SK-N-SH (cell line): ENCODE data around the gene KCNB1. TPM values are rescaled to one million over a fixed set of nuclear protein-coding genes. Genes with fewer than 3 reads are reported as not detected.

Experiments used
- CTCF ChIA-PET: fragments of 300-600, 350-600 bp; formaldehyde crosslinking; extraction: SDS; loops from one replicate; lab custom pipeline; 2021; lab: Yijun Ruan, JAX
- POLR2A ChIA-PET: fragments of 350-600 bp; sonication (Branson Sonifier 250); formaldehyde crosslinking; extraction: SDS; loops from one replicate; lab custom pipeline; 2020; ENCODE audit warnings: antibody characterized with exemption, inconsistent platforms; lab: Yijun Ruan, JAX
- DNase-seq: peaks from one replicate; pipeline ENCODE4 v3.0.0; 2012
- H2AFZ ChIP-seq: fragments of 200-600 bp; sonication (generic); 2 replicates; pipeline ENCODE4 v1.8.1; 2016; ENCODE audit warnings: antibody characterized with exemption, mild to moderate bottlenecking, low read depth
- H3F3A ChIP-seq: fragments of 200-600 bp; sonication (generic); replicated peaks from 2 replicates; pipeline ENCODE3; 2016; ENCODE audit warnings: antibody characterized with exemption, mild to moderate bottlenecking; ENCODE audit not compliant: insufficient read depth
- H3K27ac ChIP-seq, 2 experiments: fragments of 200-500 bp in 1 of 2; fragments of 200-600 bp in 1 of 2; sonication (Bioruptor generic) in 1 of 2; sonication (generic), shearing (Covaris generic) in 1 of 2; 2 replicates each; pipeline versions ENCODE4 v1.5.1 to v1.6.1; 2014 to 2016; ENCODE audit warnings: low read depth in 2 of 2, inconsistent platforms in 1 of 2, low read length in 1 of 2, mild to moderate bottlenecking in 1 of 2, mixed read lengths in 1 of 2
- H3K27me3 ChIP-seq: fragments of 200-600 bp; sonication (generic), shearing (Covaris generic); 2 replicates; pipeline ENCODE4 v1.6.1; 2016; ENCODE audit warnings: mixed run types; ENCODE audit not compliant: insufficient read depth
- H3K36me3 ChIP-seq, 2 experiments: fragments of 200-500 bp in 1 of 2; fragments of 200-600 bp in 1 of 2; sonication (Bioruptor generic) in 1 of 2; sonication (generic) in 1 of 2; replicated peaks in 1 of 2; 2 replicates each; pipeline versions ENCODE3 to v1.5.1; 2014 to 2016; ENCODE audit warnings: low read length in 1 of 2, mild to moderate bottlenecking in 1 of 2; ENCODE audit not compliant: insufficient read depth in 2 of 2, control insufficient read depth in 1 of 2
- H3K4me1 ChIP-seq, 2 experiments: fragments of 200-500 bp in 1 of 2; fragments of 200-600 bp in 1 of 2; sonication (Bioruptor generic) in 1 of 2; sonication (generic), shearing (Covaris generic) in 1 of 2; 2 replicates each; pipeline versions ENCODE4 v1.5.1 to v1.6.1; 2014 to 2016; ENCODE audit warnings: low read depth in 1 of 2, low read length in 1 of 2, mixed run types in 1 of 2; ENCODE audit not compliant: insufficient read depth in 2 of 2, control insufficient read depth in 1 of 2
- H3K4me2 ChIP-seq: fragments of 200-600 bp; sonication (generic), shearing (Covaris generic); 2 replicates; pipeline ENCODE4 v1.6.1; 2017; ENCODE audit warnings: mixed run types
- H3K4me3 ChIP-seq, 2 experiments: fragments of 200-500 bp in 1 of 2; fragments of 200-600 bp in 1 of 2; sonication (Bioruptor generic) in 1 of 2; sonication (generic), shearing (Covaris generic) in 1 of 2; 2 replicates each; pipeline versions ENCODE4 v1.5.1 to v1.8.1; 2014 to 2016; ENCODE audit warnings: low read depth in 2 of 2, inconsistent platforms in 1 of 2, low read length in 1 of 2, mild to moderate bottlenecking in 1 of 2, mixed read lengths in 1 of 2, moderate library complexity in 1 of 2
- H3K79me2 ChIP-seq: fragments of 200-600 bp; sonication (generic); 2 replicates; pipeline ENCODE4 v1.8.1; 2017; ENCODE audit warnings: mild to moderate bottlenecking; ENCODE audit not compliant: insufficient read depth
- H3K9ac ChIP-seq: fragments of 200-600 bp; sonication (generic); 2 replicates; pipeline ENCODE4 v1.6.1; 2017; ENCODE audit warnings: mixed run types
- H3K9me2 ChIP-seq: fragments of 200-600 bp; sonication (generic); 2 replicates; pipeline ENCODE4 v1.6.1; 2017; ENCODE audit warnings: mixed run types
- H3K9me3 ChIP-seq: fragments of 200-600 bp; sonication (generic); 2 replicates; pipeline ENCODE4 v1.6.1; 2017; ENCODE audit warnings: mixed run types, mild to moderate bottlenecking, moderate library complexity
- H4K20me1 ChIP-seq: fragments of 200-600 bp; sonication (generic); 2 replicates; pipeline ENCODE4 v1.6.1; 2017; ENCODE audit warnings: mild to moderate bottlenecking, mixed run types; ENCODE audit not compliant: insufficient read depth
- CHD2 ChIP-seq: fragments of 150-350 bp; IDR thresholded peaks from 2 replicates; pipeline ENCODE4 v1.6.1; 2018; ENCODE audit warnings: low read length; ENCODE audit not compliant: partially characterized antibody
- EZH2phosphoT487 ChIP-seq: fragments of 200-600 bp; sonication (generic); IDR thresholded peaks from 2 replicates; pipeline ENCODE4 v1.6.1; 2017; ENCODE audit warnings: low read depth, mixed run types, mild to moderate bottlenecking, antibody characterized with exemption, moderate library complexity, borderline replicate concordance
- FOXM1 ChIP-seq: IDR thresholded peaks from 2 replicates; pipeline ENCODE4 v1.4.0; 2012; ENCODE audit warnings: low read depth, mild to moderate bottlenecking
- MEF2A ChIP-seq: IDR thresholded peaks from 2 replicates; pipeline ENCODE4 v1.4.0; 2012; ENCODE audit warnings: low read depth, borderline replicate concordance
- NRF1 ChIP-seq: IDR thresholded peaks from 2 replicates; pipeline ENCODE4 v1.6.1; 2012; ENCODE audit warnings: low read depth, mild to moderate bottlenecking, low read length
- PBX3 ChIP-seq: IDR thresholded peaks from 2 replicates; pipeline ENCODE4; 2012
- POLR2AphosphoS5 ChIP-seq: IDR thresholded peaks from 2 replicates; pipeline ENCODE4 v1.6.1; 2012; ENCODE audit warnings: low read depth, low read length
- RAD21 ChIP-seq: IDR thresholded peaks from 2 replicates; pipeline ENCODE4 v1.6.1; 2012; ENCODE audit warnings: mild to moderate bottlenecking, low read length
- SIN3A ChIP-seq: IDR thresholded peaks from 2 replicates; pipeline ENCODE4 v1.6.1; 2012; ENCODE audit warnings: low read depth, mild to moderate bottlenecking, low read length, moderate library complexity, borderline replicate concordance
- TAF1 ChIP-seq: IDR thresholded peaks from 2 replicates; pipeline ENCODE4 v1.6.1; 2012; ENCODE audit warnings: low read depth, mild to moderate bottlenecking, low read length, moderate library complexity, borderline replicate concordance
- YY1 ChIP-seq: IDR thresholded peaks from 2 replicates; pipeline ENCODE4 v1.4.0; 2012; ENCODE audit warnings: low read depth, mild to moderate bottlenecking
- ZBTB33 ChIP-seq: IDR thresholded peaks from 2 replicates; pipeline ENCODE4 v1.4.0; 2012; ENCODE audit warnings: low read depth, borderline replicate concordance
- WGBS: methylation state at CpG from one replicate; pipeline ENCODE4 v1.1.6; 2017; ENCODE audit warnings: low lambda C conversion rate; 5-methylcytosine and 5-hydroxymethylcytosine counted together
- polyA plus RNA-seq, 3 experiments: library from polyadenylated mRNA; depleted of rRNA; stranded (reverse); fragments of >200 nt; gene quantifications; 2 replicates each; pipeline ENCODE4 v1.2.3, GENCODE V29; 2012
- TF ChIP-seq, protein P1 (sequence below): IDR thresholded peaks from 2 replicates; pipeline ENCODE4 v1.6.1; 2012; ENCODE audit warnings: mild to moderate bottlenecking, low read depth, low read length, moderate library complexity
- TF ChIP-seq, protein P2 (sequence below): IDR thresholded peaks from 2 replicates; pipeline ENCODE4 v1.4.0; 2012; ENCODE audit warnings: low read depth
- TF ChIP-seq, protein P3 (sequence below): fragments of 200-600 bp; sonication (generic); IDR thresholded peaks from 2 replicates; pipeline ENCODE4 v1.6.1; 2017; ENCODE audit warnings: antibody characterized with exemption, mild to moderate bottlenecking, moderate library complexity

The KCNB1 gene
- polyA plus RNA-seq, 1 of the 3 experiments (the other 2 are of a cell fraction) = 0.82 TPM

DNA sequence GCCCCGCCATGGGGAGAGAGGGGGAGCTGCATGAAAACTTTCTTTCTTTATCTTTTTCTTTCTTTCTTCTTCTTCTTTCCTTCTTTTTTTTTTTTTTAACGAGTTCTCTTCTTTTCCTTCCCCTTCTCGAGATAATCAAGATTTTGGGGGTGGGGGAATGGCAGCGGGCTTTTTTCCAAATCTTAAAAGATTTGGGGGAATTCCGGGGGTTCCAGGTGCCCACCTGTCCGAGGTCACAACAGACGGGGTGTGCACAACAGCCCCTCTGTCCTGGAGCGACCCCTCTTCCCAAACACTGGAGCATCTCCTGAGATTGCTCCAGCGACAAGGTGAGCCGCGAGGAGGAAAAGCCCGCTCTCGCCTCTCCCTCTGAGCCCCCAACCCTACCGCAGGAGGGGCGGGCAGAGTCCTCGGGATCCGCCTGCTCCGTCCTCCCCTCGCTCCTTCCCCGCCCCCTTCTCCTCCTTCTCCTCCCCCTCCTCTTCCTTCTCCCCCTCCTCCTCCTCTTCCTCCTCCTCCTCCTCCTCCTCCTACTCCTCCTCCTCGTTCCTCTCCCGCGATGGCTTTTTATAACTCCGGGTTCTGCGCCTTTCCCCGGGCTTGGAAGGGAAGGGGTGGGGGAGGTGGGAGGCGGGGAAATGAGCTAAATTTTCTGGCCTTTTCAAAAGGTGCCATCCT lies 689 bp upstream of the KCNB1 start:
- Histone ChIP-seq H3K4me1 (peaks cover 0 to 13% of the 10 kb centered on the region in 2 experiments; a peak in 1 of 4 replicates), H3K36me3 (no peaks in the 10 kb centered on the region), H3F3A (no peaks in the 10 kb centered on the region), H3K79me2 (no peaks in the 10 kb centered on the region), H3K9me3 (no peaks in the 10 kb centered on the region), H3K4me3 (peak overlapping the region; percentile 57 to 65), H3K27ac (no peak overlapping the region; a peak in 1 of 4 replicates), H3K9ac (no peak overlapping the region), H3K9me2 (no peaks in the 10 kb centered on the region), H2AFZ (0 out of 2 replicates have a peak overlapping the region, but pooled peaks have one; percentile 63), H4K20me1 (no peaks in the 10 kb centered on the region), H3K4me2 (peak overlapping the region; percentile 85), H3K27me3 (peaks cover 26% of the 10 kb centered on the region; the same call in 1 of the 2 replicates)
- POLR2A ChIA-PET = interaction anchor here (1.0 kb wide), 1 partner anchor 102 kb away, joined by 4 read pairs; no protein-coding TSS in a partner anchor
- peak; percentile 75 for DNase-seq
- 32% methylated on average over 27 of the region's 27 CpGs for WGBS
- TF ChIP-seq, protein P1, sequence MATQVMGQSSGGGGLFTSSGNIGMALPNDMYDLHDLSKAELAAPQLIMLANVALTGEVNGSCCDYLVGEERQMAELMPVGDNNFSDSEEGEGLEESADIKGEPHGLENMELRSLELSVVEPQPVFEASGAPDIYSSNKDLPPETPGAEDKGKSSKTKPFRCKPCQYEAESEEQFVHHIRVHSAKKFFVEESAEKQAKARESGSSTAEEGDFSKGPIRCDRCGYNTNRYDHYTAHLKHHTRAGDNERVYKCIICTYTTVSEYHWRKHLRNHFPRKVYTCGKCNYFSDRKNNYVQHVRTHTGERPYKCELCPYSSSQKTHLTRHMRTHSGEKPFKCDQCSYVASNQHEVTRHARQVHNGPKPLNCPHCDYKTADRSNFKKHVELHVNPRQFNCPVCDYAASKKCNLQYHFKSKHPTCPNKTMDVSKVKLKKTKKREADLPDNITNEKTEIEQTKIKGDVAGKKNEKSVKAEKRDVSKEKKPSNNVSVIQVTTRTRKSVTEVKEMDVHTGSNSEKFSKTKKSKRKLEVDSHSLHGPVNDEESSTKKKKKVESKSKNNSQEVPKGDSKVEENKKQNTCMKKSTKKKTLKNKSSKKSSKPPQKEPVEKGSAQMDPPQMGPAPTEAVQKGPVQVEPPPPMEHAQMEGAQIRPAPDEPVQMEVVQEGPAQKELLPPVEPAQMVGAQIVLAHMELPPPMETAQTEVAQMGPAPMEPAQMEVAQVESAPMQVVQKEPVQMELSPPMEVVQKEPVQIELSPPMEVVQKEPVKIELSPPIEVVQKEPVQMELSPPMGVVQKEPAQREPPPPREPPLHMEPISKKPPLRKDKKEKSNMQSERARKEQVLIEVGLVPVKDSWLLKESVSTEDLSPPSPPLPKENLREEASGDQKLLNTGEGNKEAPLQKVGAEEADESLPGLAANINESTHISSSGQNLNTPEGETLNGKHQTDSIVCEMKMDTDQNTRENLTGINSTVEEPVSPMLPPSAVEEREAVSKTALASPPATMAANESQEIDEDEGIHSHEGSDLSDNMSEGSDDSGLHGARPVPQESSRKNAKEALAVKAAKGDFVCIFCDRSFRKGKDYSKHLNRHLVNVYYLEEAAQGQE = peak; percentile 28; the same call in 1 of the 2 replicates
- no peak for TF ChIP-seq CHD2
- CTCF ChIA-PET = interaction anchor here (1.1 to 7.5 kb wide), 20 partner anchors 11 to 163 kb away, joined by 4 to 141 read pairs (median 12); no protein-coding TSS in a partner anchor

GRCh38 chr20:49482173-49482572 lies 295 bp downstream of the KCNB1 start:
- no peaks in the 10 kb centered on the region for H3F3A ChIP-seq
- no peak overlapping the region for H3K4me3 ChIP-seq
- no peak overlapping the region for H3K27ac ChIP-seq
- H2AFZ ChIP-seq = no peak overlapping the region
- POLR2A ChIA-PET = interaction anchor here (0.7 kb wide), 1 partner anchor 115 kb away, joined by 3 read pairs; no protein-coding TSS in a partner anchor
- no peaks in the 10 kb centered on the region for H3K36me3 ChIP-seq
- H3K9me3 ChIP-seq = no peaks in the 10 kb centered on the region
- H3K27me3 ChIP-seq = peaks cover 19% of the 10 kb centered on the region; the same call in 1 of the 2 replicates
- H3K9me2 ChIP-seq = no peaks in the 10 kb centered on the region
- CTCF ChIA-PET = interaction anchor here (1.4 to 7.5 kb wide), 4 partner anchors 26 to 150 kb away, joined by 3 to 141 read pairs (median 95); no protein-coding TSS in a partner anchor
- H3K9ac ChIP-seq = no peak overlapping the region
- no peaks in the 10 kb centered on the region for H4K20me1 ChIP-seq
- WGBS = 90% methylated on average over 23 of the region's 46 CpGs
- no peak for DNase-seq
- no peaks in the 10 kb centered on the region for H3K79me2 ChIP-seq
- no peak overlapping the region for H3K4me2 ChIP-seq
- peaks cover 0 to 13% of the 10 kb centered on the region in 2 experiments; a peak in 1 of 4 replicates for H3K4me1 ChIP-seq
- no peak for TF ChIP-seq ZBTB33
- TF ChIP-seq YY1 = no peak
- TF ChIP-seq NRF1 = no peak
- TF ChIP-seq PBX3 = no peak
- no peak for TF ChIP-seq EZH2phosphoT487
- TF ChIP-seq POLR2AphosphoS5 = no peak
- TF ChIP-seq, protein P2, sequence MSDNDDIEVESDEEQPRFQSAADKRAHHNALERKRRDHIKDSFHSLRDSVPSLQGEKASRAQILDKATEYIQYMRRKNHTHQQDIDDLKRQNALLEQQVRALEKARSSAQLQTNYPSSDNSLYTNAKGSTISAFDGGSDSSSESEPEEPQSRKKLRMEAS = no peak
- no peak for TF ChIP-seq RAD21
- TF ChIP-seq, protein P3, sequence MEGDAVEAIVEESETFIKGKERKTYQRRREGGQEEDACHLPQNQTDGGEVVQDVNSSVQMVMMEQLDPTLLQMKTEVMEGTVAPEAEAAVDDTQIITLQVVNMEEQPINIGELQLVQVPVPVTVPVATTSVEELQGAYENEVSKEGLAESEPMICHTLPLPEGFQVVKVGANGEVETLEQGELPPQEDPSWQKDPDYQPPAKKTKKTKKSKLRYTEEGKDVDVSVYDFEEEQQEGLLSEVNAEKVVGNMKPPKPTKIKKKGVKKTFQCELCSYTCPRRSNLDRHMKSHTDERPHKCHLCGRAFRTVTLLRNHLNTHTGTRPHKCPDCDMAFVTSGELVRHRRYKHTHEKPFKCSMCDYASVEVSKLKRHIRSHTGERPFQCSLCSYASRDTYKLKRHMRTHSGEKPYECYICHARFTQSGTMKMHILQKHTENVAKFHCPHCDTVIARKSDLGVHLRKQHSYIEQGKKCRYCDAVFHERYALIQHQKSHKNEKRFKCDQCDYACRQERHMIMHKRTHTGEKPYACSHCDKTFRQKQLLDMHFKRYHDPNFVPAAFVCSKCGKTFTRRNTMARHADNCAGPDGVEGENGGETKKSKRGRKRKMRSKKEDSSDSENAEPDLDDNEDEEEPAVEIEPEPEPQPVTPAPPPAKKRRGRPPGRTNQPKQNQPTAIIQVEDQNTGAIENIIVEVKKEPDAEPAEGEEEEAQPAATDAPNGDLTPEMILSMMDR = no peak
- no peak for TF ChIP-seq FOXM1
- TF ChIP-seq SIN3A = no peak
- no peak for TF ChIP-seq MEF2A
- TF ChIP-seq TAF1 = no peak
